GM21381 (cell line): ENCODE measurements around the gene VPS29.
"Not testable (repeated sequence)": the region's sequence is repeated elsewhere in the genome, so short reads cannot be mapped to it uniquely, and the experiment has no call there.

Source experiments
- ATAC-seq: cut with Tn5 transposase; IDR thresholded peaks from one replicate; pipeline ENCODE4 v1.9.1; 2021; ENCODE audit warnings: mild to moderate bottlenecking, moderate library complexity; ENCODE audit not compliant: unreplicated experiment

The VPS29 gene

DNA sequence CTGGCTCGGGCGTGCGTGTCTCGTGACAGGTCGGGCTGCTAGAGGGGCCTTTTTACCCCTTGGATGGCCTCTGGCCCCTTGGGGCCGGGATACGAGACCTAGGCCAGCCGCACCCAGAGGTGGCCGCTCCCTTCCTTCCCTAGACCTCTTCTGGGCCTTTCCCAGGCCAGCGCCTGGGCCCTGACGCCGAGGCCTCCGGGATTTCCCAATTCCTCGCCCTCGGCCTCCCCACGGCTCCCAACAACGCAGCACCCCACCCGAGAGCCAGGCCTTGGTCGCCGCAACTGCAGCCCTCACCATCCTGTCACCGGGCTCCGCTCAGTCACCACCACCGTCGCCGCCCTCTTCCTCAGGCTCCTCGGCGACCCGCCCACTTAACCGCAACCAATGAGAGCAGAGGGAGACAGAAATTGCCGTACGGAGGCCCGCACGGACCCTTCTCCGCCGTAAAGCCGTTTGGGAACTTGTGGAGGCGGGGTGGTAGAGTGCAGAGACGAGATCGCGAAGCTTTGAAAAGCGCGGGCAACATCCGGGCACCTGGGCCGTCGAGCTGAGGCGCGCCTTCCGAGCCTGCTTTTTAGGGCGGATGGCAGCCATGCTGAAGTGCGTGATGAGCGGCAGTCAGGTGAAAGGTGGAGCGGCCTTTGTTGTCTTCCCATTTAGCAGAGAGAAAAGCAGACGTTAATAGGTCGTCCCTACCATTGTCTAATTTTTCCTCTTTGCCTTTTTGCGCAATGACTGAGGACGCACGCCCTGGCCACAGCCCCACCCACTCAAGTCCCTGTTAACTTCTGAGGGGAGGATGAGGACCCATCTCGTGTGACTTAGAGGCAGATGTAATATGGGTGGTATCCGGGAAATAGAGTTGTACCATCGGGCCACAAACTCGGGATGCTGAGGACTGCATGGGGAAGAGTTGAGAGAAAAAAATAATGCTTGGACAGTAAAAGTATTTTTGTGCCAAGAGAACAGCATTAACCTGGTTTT is at the start of gene VPS29, which contains the start of gene RAD9B:
Gene VPS29 (minus strand): TSS at position 360 of the 987 bp plus-strand sequence. CDS start 60 bp downstream, at position 300.
Gene RAD9B (plus strand): TSS at position 580 of the 987 bp plus-strand sequence. CDS start 7 bp downstream, at position 587.
- ATAC-seq: peak; percentile 89

DNA sequence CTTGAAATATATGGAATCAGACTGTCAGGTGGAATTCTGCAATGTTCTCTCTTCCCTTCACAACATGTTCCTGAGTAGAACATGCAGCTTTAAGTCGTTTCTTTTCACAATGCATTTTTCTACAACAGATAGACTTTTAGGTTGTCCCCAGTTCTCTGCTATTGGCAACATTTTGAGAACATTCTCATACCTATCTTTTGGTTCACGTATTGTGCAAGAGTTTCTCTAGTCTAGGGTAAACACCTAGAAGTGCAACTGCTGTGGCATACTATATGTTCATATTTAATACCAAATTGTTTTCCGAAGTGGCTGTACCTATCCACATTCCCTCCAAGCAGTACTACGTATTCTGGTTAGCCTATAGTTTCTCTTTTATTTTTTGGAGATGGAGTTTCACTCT is 49.1 kb upstream of the VPS29 start:
- no peak for ATAC-seq

DNA sequence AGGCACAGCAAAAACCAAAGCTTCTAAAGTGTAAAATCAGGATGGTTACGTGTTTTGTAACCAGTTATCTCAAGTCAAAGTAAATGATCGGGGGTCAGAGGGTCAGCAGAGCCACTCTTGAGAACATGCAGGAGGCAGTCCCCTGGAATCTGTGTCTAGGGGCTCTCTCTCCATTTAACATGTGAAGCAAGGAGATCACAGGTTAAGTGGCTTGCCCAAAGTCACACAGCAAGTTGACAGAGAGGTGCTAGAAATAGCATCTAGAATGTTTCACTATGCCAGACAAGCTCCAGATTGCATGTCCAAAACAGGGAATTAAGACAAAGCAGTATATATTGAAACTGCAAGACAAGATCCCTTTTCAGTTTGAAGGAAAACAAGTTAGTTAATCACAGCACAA is 47.8 kb upstream of the VPS29 start:
- ATAC-seq: no peak

DNA sequence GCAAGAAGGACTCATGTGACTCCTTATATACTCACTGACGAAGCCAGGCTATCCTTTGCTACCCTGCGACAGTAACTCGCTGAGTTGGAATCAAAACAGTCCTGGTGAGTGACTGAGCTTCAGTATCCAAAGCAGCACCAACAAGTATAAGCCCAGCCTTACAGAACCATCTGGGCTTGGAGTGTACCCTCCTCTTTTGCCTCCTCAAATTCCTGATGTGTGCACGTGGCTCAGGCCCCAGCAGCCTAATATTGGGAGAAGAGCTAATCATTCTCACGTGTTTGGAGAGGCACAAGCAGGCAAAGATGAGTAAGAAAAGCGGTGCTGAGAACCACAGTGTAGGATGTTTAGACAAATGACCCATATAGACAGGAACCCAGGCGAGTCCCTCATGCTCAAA is 46.8 kb upstream of the VPS29 start:
- ATAC-seq: no peak

DNA sequence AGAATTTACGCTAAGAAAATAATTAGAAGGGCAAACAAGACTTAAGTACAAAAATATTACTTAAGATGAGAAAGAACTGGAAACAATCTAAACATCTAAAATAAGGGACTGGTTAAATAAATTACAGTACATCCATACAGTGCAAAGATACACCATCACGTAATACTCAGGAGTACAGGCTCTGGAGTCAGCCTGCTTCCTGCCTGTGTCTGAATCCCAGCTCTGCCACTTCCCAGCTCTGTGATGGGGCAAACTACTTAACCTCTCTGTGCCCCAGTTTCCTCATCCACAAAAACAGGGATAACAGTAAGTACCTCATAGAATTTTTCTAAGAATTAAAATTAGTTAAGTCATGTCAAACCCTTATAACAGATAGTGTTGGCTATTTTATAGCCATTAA is 45.2 kb upstream of the VPS29 start:
- no peak for ATAC-seq

DNA sequence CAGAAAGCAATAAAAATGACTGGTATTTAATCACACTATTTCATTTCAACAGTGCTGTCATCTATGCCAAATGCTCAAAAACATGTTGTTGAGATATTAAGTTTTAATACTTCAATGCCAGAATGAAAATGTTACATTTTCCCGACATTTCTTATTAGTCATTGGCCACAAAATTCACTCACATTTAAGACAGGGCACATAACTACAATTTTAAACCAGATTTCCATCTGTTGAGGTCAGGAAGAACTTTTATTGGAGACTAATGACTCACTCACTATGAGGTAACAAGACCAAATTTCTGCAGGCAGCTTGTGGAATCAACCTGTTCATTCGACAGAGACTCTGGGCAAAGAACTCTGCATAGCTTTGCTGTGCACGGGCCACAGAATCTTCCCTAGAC is 44.4 kb upstream of the VPS29 start:
- no peak for ATAC-seq

DNA sequence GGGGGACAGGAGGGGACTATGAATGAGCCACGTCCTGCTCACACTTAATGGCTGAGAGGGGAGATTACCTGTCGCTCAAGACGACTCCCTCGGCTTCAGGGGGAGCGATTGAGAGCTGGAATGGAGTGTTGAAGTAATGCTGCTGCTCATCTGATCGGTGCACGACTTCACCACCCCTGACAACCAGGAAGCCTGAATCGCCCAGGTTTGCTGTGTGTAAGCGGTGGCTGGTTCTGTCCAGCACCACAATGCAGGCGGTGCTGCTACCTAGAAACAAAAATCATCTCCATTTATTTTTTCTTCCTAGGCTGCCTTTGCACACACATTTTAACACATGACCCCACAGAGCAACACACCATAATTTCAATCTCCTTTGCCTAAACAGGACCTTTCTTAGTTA is 43.9 kb upstream of the VPS29 start:
- no peak for ATAC-seq

DNA sequence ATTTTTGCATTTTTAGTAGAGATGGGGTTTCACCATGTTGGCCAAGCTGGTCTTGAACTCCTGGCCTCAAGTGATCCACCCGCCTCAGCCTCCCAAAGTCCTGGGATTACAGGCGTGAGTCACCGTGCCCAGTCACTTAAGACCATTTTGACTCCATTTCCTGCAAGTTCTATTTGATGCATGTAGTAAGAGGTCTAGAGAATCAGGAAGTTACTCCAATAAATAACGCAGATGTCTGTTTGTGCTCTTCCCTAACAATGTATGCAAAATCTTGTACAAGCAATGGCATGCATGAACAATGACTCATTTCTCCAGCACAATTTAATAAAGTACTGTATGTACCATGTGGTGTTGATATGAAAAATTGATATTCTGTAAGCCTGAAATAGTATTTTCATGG is 43.3 kb upstream of the VPS29 start:
- not testable (repeated sequence) for ATAC-seq

DNA sequence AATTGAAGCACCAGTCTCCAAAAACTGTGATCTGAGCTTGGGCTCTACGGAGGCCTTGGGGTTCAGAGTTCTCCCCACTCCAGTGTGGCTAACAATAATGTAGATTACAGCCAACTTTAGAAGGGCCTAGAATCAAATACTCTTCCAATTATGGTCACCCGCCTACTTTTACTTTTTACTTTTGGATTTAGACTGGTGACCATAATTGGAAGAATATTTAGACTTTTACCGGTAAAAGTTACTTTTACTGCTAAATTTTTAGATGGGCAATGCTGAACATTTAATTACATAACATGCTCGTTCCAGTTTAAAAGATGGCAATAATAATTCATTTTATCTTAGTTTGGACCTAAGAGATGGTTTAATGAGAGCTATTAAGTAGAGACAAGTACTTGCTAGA is 42.1 kb upstream of the VPS29 start:
- ATAC-seq: no peak

DNA sequence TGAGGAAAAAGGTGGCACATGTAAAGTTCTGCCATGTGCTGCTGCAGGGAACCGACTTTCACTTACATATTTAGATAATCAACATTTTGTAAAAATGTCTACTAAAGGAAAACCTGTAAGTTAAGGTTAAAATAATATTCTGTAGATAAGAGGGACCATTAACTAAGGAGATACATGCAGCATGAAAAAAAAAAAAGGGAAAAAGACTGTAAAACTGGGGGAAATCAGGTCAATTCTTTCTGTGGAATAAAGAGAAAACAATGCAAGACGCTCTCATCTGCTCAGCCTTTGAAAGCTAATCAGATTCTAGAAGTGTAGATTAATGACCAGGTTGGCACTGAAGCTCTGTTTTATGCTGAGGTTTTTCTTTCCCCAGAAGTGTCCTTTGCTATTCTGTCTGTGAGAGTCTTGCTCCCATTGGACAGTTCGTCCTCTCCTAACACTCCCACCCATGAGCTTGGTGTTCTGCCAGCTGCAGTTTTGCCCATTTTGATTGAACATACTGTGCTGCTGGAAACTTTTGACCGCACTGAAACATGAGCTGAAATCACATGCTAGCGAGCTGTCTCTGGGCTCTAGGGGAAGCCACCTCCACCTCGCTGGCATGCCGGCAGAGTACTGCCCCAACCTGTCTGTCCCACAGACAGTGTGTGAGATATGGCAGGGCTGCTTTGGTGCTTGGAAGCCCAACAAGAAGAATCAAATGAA is 41.5 kb upstream of the VPS29 start:
- no peak for ATAC-seq

DNA sequence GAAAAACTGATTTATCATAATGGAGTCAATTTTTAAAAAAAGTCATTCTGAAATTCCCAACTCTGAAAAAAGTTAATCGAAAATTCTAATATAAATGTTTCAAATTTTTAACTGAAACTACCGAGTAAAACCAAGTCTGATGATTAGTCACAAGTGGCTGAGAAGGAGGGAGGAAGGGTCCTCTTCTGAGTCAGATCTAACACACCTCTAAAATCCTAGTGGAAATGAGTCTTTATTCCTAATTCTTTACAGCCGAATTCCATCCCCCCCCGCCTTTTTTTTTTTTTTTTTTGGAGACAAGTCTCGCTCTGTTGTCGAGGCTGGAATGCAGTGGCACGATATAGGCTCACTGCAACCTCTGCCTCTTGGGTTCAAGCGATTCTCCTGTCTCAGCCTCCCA is 38.1 kb upstream of the VPS29 start:
- no peak for ATAC-seq

DNA sequence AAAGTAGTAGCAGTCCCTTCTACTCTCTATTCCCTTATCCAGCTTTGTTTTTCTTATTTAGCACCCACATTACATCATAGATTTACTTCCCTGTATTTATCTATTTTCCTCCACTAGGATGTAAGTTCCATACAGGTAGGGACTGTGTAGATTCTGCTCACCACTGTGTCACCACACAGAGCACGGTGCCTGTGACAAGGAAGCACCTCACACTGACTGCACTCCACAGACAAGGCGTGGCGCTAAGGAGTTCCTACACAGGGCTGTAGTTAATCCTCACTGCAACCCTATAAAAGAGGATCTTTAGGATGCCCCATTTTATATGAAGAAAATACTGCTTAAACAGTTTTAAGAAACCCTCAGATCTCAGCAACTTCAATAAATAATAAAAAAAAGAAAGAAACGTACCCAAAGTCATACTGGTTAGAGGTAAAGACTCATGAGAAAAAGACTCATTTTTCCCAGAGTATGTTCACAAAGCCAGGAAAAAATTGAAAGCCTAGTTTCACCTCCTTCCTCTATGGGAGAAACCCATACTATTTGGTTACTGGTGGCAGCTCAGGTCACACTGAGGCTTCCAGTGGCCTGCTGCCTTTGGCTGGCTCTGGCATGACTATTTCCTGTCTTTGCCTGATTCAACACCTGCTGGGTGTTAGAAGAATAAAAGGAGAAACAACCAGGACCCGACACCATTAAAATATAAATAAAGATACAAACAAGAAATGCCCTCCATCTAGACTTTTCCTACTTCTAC is 37.1 kb upstream of the VPS29 start:
- ATAC-seq: no peak

DNA sequence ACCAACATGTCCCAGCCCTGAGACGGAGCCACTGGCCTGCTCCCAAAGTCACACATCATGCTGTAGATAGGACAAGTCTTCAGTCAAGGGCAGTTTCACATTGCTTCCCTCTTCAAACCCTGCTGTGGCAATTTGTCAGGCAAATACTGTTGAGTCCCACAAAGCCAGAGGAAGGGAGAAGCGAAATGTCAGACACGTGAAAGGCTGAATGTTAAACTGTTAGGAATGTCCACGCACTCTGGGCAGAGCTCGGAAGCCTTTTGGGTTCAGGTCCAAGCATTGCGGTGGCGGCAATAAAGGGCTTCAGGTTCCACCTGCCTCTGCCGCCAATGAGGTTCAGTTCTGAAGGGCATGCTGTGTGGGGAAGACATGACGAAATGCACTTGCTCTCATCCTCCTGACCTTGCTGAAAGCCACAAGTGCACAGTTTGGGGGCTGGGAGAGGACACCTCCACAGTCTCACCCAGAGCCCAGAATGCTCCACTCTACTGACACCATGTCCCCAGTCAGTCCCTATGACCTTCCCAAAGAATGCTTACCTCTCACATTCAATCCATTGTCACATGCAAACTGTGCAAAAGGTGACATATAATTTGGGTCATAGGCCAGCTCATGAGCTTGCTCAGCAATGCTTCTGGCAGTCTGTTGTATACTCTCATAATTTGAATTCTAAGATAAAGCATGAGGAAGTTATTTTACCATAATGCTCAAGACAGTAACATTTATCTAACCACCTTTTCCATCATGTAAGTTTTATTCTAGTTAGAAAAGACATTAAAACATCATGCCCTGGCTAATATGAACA is 35.9 kb upstream of the VPS29 start:
- no peak for ATAC-seq

DNA sequence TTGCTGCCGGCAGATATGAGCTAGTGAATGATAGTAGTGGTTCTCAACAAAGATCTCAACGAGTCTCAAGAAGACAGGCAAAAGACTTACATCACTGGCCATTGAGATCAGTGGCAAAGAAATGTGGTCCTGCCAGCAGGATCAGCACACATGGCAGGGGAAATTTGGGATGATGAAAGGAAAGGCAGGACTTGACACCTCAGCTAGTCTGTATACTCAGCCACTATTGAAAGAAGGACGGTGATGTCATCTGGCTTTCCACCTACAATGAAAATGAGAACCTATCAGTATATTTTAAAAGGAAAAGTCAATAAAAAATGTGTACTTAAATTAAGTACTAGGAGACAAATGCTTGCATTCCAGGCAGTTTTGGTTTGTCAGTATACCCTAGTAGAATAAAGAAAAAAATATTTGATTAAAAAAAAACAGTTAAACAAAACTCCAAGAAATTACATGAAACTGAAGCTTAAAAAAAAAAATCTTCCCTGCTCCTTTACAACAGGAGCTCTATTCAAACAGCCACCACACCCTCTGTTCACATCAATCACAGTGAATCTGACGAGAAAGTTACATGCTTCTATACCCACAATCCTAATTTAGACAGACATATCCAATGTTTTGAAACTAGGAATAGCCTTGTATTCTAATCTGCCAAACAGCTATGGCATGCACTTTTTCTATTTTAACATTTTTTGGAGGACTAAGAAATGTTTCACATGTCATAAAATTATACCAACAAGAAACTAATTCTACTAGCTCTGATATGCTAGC is 35.1 kb upstream of the VPS29 start:
- ATAC-seq: no peak

DNA sequence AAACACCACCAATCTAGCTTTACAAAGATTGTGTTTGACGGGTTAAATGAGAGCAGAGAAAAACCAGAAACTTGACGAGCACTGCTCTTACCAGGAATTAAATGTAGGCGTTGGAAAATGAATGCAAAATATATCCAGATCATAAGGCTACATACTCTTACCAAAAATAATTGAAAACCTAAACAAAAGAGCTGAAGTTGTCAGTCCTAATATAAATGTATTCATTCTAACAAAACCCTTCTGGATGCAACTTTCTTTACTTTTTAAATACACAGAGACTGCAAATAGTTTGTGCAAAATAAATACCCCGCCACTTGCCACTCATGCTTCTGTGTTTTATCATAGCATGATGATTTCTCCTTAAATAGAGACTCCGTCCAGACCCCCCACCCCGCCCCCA is 32.9 kb upstream of the VPS29 start:
- no peak for ATAC-seq

DNA sequence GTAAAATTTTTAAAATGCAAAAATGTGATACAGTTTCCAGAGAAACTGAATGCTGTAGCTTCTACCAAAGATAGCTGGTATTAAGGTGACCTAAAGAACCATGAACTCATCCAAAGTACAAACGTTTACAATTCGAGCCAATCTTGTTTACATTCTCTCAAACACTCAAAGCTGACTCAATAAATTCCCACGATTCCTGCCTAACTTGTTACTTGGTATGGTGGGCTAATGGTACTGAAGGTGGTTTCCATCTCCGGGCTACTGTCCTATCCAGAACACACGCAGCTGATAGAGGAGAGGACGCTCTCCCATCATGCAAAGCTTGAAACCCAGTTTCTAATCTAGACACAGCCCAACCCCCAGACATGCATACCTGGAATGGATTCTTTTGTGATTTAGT is 31.7 kb upstream of the VPS29 start:
- ATAC-seq: no peak

DNA sequence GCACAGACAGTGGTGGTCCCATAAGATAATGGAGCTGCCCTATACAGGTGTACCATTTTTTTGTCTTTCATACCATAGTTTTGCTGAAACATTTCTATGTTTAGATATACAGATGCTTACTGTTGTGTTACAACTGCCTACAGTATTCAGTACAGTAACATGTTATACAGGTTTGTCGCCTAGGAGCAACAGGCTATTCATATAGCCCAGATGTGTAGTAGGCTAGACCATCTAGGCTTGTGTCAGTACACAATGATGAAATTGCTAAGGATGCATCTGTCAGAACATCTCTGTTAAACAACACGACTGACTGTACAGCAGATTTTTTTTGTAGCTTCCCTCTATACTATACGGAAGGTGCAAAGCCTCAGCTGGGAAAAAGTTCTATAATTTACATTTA is 30.7 kb upstream of the VPS29 start:
- no peak for ATAC-seq

DNA sequence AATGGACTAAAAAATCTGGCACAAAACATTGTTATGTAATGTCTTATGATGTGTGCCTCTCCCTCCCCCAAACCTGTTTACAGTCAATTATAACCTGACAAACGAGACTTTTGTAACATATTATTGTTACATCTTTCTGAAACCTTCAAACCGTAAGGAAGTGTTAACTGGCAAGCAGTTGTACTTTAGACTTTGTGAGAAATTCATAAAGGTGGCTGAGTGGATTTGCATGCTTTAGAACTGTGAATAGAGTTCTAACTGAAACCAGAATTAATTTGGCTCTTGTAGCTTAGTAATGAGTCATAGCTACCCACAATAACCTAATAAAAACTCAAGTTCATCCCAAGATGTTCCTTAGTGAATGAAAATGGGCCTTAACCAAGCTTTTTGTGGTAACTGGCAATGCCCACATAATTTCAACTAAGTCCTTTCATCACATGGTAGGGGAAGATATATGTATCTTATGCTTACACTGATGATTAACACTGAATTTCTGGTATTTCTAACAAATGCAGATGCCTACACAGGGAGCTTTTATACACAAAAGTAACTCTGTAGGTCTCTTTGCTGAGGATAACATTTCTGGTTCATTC is 29.9 kb upstream of the VPS29 start:
- ATAC-seq: peak; percentile 86

DNA sequence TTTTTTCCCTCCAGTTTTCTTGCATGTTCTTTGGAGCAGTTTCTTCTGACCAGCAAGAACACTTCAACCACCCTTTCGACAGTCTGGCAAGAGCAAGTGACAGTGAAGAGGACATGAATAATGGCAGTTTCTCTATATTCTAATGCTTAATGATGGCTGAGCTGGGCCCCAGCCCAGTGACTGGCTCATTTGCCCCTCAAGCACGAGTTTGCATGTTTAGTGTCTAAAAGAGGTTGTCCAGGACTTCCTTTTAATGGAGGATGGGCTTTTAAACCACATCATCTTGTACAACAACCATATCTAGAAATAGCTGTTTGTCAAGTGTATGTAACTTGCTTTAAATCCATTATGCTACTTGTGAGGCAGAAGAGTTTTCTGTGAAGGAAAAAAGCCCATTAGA is 28.6 kb upstream of the VPS29 start:
- ATAC-seq: no peak
